NCI-H82 treated with DMSO at 0.1 percent for 48 hours (cell line): ENCODE results near the gene CAPN12.

Experiments used
- DNase-seq: peaks from one replicate; lab custom pipeline; 2025; ENCODE audit not compliant: unreplicated experiment; lab: John Stamatoyannopoulos, UW

CAPN12 gene

DNA sequence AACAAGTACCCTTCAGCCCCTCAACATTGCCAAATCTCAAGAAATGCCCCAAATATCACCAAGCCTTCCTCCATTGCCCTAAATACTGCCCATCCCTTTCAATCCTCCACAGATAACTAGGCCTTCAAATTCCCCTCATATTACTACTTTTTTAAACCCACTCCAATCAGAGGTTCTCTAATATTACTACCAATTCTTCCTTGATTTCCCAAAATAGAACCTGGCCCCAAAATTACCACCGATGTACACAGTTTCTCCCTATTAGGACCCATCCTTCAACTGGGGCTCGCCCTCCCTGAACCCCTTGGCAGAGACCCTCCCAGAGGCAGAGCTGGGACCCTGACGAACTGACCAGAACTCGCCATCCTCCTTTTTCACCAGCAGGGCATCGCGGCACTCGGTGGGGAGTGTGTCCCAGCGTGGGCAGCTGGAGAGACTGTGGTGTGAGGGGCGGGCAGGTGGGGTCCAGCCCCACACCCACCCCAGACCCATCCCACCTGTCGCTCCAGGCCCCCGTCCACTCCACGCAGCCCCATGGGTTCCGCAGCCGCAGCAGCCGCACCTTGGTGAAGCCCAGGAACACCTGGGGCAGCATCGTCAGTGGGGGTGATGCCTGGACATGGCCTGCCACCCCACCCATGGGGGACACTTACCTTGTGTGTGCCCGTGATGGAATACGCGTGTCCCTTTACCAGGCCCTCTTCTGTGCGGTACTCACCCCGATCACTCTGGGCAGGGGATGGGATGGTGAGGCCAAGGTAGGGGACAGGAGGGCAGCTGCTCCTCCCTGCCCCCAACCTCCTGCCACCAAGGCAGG lies 6.1 kb downstream of the CAPN12 start:
- DNase-seq = no peak

DNA sequence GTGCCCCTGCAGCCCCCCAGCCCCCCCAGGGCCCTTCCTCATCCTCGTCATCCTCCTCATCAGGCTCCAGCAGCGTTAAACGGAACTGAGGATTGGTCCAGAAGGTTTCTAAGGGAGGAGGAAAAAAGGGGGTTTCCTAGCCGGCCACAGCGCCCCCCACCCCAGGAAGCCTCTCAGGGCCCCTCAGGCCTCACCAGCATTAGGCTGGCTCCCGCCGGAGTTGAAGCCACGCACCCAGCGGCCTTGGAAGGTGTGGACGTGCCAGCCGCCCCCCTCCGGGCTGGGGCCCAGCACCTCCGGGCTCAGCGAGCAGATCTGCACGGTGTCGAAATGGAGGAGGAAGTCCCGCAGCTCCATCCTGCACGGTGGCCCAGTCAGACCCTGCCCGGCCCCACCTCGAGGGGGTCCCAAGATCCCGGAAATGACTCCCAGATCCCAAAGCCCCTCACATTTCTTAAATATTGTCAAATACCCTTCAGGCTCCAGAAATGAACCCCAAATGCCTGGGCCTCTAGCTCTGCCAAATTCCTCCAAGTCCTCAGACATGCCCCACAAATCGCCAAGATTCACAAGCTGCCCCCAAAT lies 6.9 kb downstream of the CAPN12 start:
- DNase-seq = no peak

DNA sequence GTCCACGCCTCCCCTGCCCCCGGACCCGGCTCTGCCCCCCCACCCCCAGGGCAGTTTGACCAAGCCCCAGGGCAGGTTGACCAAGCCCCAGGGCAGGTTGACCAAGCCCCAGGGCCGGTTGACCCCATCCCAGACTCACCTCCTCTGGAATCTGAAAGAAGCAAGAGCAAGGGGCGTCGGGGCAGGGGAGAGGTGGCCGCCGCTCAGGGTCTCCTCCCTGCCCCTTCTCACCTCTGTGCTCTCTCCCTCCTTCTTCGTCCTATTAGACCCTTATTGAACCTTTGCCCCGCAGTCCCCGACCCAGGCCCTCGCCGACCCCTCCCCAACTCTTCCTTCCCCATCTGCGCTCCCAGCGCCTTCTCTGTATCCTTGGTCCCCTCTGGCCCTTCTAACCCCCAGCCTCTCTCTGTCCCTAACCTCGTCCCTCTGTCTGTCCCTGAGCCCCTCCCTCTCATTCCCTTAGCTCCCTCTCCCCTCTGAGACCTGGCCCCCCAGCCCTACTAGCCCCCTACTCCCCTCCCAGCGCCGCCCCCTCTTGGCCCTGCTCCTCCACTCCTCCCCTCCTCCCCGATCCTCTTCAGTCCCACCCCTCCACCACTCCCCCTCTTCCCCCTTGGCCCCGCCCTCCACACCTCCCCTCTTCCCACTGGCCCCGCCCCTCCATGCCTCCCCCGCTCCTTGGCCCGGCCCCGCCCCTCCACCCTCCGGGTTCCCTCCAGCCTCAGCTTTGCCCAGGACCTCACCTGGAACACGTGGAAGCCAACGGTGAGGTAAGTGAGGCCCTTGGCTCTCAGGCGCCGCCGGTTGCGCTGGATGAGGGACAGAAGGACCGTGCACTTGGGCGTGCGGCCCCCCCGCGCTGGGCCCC lies 7.6 kb downstream of the CAPN12 start:
- peak; percentile 21 for DNase-seq

DNA sequence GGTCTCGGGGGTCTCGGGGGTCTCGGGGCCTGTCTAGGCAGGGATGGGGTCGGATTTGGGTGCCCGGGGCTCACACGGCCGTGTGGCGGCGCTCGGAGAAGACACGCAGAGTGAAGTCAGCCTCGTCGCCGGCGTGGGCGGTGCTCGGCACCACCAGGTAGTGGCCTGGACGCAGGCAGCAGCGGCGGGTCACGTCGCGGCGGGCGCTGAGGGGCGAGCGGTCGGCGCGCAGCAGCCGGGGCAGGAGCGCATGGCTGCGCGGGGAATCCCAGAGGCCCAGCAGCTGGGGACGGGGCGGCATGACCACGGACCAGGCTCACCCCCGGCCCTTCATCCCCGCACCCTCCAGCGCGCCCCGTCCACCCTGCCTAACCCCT lies 8.2 kb downstream of the CAPN12 start:
- DNase-seq = no peak

DNA sequence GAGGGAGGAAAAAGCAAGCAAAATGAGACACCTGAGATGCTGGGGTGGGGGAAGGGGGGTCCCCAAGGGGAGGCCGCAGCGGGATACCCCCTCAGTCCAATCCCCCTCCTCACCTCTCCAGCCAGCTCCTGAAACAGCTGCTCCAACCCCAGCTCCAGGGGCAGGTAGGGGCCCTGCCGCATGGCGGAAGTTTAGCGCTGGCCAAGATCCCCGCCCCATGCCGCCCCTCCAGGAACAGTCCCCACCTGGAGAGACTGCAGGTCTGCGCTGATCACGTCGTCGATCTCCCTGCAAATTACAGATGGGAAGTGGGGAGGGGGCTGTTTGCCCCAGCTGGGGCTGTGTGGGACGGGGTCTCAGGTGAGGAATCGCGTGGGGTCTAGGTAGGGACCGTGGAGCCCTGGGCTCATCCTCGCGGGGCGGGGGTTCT lies 9.0 kb downstream of the CAPN12 start:
- no peak for DNase-seq

DNA sequence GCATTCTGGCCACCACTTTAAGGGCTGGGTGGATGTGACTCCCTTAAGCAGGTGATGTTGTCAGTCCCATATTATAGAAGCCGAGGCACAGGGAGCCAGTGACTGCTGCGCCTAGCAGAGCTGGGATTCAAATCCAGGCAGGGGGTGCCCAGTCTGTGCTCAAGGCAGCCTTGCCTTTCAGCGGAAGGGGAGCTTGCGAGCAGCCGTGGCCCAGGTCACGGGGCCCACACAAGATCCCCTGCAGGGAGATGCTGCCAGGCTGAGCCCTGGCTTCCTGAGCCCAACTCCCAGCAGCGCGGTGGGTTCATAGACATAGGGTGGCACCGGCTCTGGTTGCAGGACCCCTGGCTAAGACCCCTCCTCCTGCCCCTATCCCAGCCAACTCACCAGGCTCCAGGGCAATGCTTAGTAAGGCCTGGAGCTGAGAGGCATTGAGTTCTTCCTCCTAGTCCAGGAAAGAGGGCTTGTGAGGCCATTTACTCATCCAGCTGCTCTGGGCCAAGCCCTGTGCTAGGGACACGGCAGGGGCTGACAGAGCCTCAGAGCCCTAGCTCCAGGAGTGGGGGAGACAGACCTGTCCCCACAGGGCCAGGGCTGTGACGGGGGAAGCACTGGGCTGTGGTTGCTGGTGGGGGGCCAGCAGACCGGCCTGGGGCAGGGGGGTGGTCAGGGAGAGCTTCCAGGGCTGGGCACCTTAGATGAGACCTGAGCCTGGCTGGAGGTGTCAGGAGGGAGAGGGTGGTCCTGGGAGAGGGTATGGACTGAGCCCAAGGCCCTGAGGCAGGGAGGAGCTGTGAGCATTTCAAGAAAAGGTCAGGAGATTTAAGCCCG lies 9.6 kb downstream of the CAPN12 start:
- DNase-seq = no peak

DNA sequence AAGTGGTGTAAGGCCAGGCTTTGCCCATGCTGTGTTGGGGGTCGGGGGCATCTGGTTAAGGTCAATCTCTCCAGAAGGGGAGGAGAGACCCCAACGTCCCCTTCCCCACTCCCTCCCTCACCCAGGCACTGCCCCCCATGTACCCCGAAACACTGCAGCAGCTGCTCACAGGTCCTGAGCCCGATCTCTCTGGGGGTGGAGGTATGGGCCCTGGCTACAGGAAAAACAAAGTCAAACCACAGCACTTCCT lies 10.2 kb downstream of the CAPN12 start:
- no peak for DNase-seq

DNA sequence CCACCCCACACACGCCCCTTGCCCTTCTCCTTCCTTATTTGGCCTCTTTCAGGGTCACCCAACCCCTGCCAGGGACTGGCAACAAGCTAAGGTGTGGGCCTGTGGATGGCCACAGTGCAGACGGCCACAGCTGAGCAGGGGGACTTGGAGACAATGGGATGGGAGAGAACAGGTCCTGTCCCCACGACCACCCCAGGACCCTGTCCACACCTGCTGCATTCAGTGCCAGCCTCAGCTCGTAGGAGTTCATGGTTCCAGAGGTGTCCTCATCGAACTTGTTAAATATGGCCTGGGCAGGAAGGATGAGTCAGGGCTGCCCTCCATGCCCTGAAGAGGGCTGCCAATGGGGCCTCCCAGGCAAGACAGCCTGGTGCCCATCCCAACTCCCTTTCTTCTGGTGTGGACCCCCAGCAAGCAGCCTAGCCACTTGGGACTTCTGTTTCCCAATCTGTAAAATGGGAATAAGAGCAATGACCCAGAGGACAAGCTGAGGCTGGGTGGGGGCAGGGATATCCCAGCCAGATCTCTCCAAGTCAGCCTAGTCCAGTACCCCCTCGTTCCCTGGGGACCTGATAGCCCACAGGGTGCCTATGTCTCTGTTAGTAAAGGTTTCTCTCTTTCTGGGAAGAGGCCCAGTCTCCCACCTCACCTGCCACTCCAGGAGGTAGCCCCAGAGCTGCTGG lies 10.6 kb downstream of the CAPN12 start:
- no peak for DNase-seq

DNA sequence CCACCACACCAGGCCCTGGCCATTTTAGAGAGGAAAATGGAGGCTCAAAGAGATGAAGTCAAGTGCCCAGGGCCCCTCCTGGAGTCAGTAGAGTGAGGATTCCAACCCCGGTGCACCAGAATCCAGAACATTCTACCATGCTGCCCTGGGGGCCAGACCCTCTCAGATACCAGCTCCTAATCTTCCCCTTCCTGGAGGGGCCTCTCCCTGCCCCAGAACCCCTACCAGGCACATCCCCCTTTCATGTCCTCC lies 11.1 kb downstream of the CAPN12 start:
- no peak for DNase-seq

DNA sequence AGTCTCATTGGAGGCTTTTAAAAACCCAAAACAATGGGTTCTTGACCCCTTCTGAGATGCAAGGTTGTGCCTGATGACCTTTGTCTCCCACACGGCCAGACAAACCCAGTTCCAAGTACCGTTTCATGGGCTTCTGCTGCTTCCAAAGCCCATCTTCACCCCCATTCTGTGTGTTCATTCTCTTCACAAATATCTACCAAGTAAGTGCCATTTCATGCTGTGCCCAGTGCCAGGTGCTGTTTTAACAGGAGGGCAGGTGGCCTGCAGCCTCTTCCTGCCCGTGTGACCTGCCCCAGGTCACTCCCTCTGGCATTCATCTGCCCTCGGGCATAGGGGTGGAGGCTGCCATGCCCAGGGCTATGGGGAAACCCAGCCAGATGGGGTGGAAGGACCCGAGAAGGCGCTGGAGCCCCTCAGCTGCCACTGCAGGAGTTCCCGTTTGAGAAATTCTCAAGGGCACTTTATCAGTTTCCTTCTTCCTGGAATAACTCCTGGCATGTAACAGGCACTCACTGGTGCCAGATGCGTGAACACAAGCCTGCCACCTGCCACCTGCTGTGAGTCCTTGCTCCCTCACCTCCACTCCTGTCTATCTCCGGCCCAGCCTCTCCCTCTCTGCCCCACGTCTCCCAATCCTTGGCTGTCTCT lies 12.5 kb downstream of the CAPN12 start:
- DNase-seq = no peak

DNA sequence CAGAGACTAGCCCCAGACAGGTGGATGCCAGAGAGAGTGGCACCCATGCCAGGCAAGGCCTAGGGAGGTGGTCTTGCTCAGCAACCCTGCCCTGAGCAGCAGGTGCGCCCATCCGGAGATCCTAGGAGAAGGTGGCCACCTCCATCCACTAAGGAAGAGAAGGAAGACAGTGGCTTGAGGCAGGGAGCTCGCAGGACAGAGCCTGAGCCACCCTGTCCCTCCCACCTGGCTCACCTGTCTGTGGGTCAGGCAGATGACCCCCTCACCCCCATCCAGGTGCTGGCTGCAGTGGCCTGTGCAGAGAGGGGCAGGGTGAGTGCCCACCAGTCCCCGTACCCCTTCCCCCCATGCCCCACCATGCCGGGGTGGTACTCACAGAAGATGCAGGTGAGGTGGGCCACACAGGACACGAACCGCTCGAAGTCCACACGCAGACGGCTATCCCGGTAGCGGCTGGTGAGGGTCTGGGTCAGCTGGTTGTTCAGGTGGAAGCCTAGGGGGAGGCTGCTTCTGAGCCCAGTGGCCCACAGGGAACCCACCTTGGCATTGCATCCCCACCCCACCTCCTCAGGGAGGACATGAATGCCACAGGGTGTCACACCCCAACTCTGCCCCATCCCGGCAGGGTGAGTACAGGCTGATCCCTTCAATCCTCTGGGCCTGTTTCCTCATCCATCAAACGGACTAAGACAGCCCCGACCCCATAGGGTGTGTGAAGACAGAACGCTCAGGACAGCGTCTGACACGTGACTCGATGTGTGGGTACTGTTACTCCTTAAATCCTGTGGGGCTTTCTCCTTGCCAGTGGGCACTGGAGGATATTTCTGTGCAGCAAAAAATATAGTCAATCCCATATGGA lies 13.3 kb downstream of the CAPN12 start:
- no peak for DNase-seq

DNA sequence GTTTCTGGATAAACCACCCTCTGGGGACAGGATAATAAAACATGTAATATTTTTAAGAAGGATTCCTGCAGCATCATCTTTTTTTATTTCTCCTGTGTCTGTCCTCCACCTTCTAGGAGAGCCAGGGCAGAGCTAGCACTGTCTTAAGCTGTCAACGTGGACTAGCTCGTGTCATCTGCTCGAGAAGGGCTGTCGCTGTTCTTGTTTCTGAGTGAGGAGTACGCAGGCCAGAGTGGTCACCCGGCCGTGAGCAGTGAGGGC lies 13.9 kb downstream of the CAPN12 start:
- no peak for DNase-seq

DNA sequence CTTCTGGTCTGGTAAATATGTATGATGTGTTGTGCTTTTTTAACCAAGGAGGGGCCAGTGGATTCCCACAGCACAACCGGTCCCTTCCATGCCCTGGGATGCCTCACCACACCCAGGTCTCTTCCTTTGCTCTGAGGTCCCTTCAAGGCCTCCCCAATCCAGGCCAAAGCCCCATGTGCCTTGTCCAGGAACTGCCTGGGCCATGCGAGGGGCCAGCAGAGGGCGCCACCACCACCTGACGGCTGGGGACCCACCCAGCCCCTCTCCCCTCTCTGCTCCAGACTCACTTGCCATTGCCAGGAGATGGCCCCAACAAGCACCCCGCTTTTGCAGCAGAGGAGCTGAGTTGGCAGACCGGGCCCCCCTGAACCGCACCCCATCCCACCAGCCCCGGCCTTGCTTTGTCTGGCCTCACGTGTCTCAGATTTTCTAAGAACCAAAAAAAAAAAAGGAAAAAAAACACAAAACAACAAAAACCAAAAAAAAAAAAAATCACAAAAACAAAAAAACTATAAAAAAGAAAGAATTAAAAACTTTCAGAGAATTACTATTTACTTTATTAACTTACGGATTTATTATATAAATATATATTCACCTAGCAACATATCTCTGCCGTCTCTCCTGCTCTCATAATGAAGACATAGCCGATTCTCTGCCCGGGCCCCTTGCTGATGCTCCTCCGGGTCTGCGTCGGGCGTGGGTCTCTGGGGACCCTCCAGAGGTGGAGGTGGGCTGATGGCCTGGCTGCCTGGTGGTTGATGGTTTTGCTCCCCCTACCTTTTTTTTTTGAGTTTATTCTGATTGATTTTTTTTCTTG lies 14.4 kb downstream of the CAPN12 start:
- peak; percentile 24 for DNase-seq

DNA sequence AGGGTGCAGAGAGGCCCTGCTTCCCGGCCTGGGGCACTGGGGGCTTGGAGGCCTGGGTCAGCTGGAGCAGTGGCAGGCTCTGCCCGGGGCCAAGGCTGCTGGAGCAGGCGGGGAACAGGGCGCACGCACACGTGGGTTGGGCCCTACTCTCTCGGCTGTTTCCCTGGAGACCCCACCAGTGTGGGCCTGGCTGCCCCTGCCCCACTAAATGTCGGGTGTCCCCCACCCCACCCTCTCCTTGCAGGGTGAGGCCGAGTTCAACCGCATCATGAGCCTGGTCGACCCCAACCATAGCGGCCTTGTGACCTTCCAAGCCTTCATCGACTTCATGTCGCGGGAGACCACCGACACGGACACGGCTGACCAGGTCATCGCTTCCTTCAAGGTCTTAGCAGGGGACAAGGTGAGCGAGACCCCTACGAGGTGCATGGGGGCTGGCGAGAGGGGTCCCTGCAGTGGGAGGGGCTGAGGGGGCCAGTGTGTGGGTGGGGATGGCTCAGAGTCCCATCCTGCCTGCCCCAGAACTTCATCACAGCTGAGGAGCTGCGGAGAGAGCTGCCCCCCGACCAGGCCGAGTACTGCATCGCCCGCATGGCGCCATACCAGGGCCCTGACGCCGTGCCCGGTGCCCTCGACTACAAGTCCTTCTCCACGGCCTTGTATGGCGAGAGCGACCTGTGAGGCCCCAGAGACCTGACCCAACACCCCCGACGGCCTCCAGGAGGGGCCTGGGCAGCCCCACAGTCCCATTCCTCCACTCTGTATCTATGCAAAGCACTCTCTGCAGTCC lies 15.3 kb downstream of the CAPN12 start:
- DNase-seq = no peak

DNA sequence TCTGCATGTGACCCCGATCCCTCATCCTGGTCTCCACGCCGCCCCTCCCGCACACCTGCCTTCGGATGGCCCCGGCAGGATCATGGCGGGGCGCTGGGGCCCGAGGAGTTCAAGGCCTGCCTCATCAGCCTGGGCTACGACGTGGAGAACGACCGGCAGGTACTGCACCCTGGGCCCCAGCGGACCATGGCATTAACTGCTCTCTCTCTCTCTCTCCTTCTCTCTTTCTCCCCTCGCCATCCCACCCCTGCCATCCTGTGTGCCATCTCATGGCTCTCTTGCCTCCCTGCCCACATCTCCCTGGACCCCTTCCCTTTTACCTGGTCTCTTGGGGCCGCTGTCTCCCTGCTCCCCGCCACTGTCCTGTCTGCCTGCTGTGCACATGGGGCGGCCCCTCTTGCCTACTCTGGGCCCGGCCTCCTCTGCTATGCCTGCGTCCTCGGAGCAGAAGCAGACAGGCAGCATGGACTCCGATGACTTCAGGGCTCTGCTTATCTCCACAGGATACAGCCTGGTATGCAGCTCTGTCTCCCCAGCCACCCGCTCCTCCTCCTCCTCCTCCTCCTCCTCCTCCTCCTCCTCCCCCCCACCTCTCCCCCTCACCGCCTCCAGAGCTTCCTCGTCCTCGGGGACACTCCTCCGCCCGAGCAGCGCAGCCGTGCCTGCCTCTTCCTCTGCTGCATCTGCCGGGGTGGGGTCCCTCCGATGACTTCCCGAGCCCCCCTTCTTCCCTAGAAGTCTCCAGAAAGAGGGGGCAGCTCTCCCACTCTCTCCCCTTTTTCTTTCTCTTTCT lies 16.2 kb downstream of the CAPN12 start:
- no peak for DNase-seq

DNA sequence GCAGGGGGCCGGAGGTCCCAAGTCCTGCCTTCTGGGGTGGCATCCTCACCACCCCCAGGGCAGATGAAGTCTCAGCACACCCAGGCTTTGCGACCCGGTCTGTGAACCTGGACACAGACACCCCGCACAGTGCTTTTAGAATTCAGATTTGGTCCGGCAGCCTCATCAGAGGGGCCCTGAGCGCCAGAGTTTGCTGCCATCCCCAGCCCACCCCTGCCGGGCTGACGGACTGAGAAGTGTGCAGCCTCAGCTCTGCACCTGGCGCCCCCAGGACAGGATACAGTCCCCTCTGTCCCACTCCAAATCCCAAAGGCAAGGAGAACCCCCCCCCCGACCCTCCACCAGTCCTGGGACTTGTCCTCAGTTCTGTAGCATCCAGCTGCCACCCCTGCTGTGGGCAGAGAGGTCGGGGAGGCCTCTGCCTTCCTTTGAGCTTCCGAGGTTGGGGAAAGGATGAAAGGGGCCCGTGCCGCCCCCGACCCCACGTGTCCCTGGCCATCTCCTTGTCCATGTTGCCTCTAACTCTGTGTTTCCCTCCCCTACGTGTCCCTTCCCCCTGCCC lies 16.9 kb downstream of the CAPN12 start:
- DNase-seq = no peak

DNA sequence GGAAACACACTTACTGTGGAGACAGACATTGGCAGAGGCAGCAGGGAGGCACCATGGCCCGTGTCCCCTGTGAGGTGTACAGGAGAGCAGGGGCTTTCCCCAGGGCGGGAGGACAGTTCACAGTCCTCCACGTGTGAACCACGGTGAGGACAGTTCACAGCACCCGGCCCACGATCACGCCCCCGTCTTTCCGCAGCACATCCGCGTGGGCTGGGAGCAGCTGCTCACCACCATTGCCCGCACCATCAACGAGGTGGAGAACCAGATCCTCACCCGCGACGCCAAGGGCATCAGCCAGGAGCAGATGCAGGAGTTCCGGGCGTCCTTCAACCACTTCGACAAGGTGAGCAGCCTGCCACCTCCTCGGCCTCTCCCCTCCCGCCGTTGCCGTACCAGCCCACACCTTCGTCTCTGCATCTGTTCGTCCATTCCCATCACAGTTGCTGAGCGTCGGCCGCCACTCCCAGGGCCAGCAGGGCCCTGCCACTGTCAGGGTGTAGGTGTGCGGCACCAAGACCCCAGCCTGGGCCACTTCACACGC lies 17.4 kb downstream of the CAPN12 start:
- DNase-seq = no peak
